NCI-H1694 treated with DMSO at 0.1 percent for 48 hours (cell line): ENCODE data around the gene CES2.
"Not testable (repeated sequence)": the region's sequence is repeated elsewhere in the genome, so short reads cannot be mapped to it uniquely, and the experiment has no call there.

ENCODE experiments used
- DNase-seq: peaks from one replicate; lab custom pipeline; 2025; lab: John Stamatoyannopoulos, UW

Gene CES2

DNA sequence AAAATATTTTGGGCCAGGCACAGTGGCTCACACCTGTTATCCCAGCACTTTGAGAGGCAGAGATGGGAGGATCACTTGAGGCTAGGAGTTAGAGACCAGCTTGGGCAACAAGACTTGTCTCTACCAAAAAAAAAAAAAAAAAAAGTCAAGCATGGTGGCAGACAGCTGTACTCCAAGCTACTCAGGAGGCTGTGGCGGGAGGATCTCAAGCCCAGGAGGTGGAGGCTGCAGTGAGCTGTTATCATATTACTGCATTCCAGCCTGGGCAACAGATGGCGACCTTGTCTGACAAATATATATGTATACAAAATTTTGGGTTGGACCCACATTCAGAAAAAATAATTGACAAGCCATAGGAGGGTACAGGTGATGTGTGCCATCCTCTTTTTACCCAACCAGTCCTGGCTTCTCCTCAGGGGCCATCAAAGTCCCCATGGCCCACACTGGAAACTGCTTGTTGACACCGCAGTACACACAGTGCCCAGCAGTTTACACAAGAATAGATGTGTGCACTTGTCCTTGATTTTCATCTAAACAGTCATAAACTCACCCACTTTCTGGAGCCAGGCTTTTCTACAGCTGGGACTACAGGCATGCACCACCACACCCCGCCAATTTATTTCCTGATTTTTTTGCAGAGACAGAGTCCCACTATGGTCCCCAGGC, 1.7 kb downstream of the CES2 start:
- no peak for DNase-seq

DNA sequence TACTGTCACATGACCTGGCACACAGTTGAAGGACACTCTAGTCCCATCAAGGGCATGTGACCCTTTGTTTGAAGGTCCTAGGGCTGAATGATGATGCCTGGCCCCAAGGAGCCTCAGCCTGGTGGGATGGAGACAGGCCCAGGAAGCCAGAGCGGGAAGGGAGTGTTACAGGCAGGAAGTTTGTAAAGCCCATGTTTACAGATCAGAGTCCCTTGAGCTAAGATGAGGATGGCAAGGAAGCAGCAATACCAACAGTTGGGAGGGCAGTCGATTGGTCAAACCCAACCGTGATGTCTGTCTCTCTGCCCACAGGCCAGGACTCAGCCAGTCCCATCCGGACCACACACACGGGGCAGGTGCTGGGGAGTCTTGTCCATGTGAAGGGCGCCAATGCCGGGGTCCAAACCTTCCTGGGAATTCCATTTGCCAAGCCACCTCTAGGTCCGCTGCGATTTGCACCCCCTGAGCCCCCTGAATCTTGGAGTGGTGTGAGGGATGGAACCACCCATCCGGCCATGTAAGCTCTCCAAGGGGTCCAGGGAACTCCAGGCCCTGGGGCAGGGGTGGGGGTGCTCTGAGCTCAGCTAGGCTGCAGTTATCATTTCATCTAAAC, 2.5 kb downstream of the CES2 start:
- DNase-seq = no peak

DNA sequence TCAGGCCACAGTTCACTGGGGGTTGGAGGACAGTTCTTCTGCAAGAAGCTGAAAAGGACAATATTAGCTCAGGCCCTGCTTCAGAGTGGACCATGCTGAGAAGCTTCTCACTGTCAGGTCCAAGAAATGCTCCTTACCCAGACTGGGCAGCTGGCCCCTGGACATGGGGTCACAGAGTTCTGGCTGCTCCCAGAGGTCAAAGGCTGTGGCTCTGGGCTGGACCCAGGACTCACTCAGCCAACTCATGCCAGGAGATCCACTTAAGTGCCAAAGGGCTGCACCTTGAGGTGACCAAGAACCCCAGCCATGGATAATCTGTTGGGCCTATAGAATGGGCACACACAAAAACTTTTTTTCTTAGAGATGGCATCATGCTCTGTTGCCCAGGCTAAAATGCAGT, 4.0 kb downstream of the CES2 start:
- DNase-seq = no peak

DNA sequence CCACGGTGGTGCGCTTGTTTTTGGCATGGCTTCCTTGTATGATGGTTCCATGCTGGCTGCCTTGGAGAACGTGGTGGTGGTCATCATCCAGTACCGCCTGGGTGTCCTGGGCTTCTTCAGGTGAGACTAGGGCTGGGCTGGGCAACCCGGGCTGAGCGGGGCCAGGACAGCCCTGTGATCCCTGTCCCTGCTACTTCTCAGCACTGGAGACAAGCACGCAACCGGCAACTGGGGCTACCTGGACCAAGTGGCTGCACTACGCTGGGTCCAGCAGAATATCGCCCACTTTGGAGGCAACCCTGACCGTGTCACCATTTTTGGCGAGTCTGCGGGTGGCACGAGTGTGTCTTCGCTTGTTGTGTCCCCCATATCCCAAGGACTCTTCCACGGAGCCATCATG, 4.9 kb downstream of the CES2 start:
- no peak for DNase-seq

DNA sequence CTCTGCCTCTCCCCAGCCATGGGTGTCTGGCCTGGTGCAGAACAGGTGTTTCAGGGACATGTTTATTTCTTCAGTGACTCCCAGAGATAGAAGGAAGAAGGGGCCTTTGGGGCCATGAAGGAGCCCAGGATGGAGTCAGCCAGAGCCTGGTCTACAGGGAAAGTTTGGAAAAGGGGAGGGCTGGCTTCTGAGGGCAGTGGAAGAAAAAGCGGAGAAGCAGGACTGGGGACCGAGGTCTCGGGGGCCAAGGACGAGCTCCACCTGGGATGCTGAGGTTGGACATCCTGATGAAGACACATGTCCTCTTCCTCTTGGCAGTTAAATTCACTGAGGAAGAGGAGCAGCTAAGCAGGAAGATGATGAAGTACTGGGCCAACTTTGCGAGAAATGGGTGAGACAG, 7.7 kb downstream of the CES2 start:
- DNase-seq = no peak

DNA sequence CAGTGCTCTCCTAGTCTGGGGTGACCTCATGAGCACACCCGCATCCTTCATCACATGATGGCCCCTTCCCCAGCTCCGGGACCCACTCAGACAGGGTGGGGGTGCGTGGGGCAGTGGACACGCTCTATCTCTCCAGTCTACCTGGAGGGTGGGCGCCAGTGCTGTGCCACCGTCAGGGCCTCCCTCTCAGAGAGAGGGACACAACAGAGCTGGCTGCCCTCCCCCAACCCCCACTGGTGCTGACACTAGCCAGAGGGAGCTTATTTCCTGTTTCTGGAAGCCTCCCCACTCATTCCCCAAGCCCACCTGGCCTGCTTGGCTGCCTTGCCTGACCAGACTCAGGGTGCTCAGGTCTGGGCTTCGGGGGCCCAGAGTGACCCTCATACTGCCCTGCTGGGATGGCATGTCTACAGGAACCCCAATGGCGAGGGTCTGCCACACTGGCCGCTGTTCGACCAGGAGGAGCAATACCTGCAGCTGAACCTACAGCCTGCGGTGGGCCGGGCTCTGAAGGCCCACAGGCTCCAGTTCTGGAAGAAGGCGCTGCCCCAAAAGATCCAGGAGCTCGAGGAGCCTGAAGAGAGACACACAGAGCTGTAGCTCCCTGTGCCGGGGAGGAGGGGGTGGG, 8.2 kb downstream of the CES2 start:
- no peak for DNase-seq

DNA sequence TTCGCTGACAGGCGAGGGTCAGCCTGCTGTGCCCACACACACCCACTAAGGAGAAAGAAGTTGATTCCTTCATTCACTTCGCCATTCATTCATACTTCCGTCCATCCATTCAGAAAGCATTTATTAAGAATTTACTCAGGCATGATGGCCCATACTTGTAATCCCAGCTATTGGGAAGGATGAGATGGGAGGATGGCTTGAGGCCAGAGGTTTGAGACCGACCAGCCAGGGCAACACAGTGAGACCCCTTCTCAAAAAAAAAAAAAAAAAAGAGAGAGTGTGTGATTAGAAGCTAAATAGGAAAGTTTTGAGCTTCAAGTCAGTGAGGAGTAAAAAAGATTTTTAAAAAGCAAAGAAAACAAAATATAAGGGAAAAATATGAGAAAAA, 8.7 kb downstream of the CES2 start:
- DNase-seq = no peak

DNA sequence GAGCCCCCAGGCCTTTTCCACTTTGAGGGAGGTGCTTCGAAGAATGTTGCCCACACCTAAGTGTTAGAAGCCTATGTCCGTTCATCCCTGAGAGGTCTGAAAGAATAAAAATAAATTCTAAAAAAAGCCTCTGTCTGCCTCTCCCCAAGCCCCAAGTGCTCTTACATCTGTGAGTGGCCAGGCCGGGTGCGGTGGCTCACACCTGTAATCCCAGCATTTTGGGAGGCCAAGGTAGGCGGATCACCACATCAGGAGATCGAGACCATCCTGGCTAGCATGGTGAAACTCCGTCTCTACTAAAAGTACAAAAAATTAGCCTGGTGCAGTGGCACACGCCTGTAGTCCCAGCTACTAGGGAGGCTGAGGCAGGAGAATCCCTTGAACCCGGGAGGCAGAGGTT, 9.7 kb downstream of the CES2 start:
- not testable (repeated sequence) for DNase-seq

DNA sequence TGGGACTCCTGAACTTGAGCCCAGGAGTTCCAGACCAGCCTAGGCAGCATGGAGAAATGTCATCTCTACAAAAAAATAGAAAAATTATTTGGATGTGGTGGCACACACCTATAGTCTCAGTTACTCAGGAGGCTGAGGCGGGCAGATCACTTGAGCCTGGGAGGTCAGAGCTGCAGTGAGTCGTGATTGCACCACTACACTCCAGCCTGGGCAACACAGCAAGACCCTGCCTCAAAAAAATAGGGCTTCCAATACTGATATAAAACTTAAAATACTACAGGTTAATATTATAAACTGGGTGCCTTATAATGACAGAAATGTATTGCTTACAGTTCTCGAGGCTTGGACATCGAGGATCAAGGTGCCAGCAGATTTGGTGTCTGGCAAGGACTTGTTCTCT, 10.6 kb downstream of the CES2 start:
- DNase-seq = no peak

DNA sequence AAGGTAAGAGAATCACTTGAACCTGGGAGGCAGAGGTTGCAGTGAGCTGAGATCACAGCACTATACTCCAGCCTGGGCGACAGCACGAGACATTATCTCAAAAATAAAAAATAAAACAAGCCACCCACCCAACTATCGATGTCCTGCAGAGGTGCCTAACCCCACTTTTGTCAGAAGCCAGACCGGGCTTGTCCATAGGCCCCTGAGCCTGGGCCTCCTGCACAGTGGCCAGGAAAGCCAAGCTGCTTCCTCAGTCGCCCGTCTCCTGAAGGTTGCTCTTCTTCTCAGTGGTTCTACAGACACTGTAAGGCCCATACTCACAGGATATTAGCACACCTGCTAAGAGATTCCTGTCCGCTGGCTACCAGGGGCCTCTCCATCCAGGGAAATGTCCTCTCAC, 11.2 kb downstream of the CES2 start:
- DNase-seq = no peak

DNA sequence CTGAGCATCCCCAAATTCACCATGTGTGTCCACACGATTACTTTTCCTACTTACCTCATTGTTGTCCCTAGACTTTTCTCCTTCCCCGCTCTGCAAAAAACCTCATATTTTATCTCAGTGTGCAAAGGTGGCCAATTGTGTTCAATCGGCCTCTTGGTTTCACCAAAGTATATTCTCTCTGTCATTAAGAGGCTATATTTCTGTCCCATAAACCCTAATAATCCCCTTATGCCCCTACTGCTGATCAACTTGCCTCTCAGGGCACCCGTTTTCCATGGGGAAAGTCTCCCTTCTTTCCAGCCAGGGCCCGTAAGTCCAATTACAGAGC, 11.6 kb downstream of the CES2 start:
- DNase-seq = no peak

DNA sequence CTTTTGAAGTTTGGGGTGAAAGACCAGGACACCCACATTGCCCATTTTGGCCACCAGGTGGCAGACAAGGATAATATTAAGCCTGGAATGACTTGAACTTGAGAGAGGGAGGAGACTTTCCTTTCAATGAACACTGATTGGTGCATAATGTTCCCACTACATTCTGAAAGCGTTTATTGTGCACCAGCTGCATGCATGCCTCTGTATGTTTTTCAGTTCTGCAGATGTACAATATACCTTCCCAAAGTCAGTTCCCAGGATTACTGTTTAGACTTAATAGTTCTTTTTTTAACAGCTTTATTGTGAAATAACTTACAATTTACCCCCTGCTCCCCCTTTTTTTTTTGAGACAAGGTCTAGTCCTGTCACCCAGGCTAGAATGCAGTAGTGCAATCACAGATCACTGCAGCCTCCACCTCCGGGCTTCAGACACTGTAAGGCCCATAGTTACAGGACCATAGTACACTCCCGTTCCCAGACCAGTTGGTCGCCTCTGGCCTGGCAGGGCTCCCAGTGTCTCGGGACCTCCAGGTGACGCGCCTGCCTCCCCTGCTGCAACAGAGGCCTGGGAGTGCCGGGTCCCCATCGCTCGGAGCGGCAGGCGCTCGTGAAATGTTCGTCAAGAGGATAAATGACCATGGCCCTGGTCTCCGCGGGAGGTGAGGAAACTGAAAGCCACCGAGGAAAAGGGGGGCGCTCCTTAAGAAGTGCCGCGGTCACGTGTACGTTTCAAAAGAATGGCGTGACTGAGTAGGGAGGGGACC, 12.2 kb downstream of the CES2 start:
- DNase-seq = peak; percentile 78

DNA sequence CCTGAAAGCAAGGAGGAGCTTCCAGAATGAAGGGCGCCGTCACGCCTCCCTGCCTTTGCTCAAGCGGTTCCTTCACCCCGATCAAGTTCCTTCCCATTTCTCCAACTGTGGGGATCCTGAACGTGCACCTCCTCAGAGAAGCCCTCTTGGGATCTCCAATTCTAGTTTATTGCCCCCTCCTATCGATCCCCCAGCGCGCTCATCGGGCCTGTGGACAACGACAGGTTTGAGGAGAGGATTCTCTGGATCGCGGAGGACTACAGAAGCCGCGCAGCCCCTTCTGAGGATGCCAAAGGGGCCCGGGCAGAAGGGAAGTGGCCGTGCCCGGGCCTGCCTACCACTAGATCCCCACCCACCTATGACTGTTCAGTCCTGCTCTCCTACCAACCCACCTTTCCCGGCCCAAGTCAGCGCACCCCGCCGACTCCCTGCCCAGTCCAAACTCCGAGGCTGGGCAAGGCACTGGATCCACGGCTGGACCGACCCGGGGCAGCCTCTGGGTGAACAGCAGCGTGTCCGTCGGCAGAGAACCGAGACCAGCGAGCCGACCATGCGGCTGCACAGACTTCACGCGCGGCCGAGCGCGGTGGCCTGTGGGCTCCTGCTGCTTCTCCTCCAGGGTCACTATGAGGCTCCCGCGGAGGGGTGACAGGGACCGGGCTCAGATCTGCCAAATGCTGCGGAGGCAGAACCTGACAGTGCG, 13.0 kb downstream of the CES2 start:
- DNase-seq = no peak

DNA sequence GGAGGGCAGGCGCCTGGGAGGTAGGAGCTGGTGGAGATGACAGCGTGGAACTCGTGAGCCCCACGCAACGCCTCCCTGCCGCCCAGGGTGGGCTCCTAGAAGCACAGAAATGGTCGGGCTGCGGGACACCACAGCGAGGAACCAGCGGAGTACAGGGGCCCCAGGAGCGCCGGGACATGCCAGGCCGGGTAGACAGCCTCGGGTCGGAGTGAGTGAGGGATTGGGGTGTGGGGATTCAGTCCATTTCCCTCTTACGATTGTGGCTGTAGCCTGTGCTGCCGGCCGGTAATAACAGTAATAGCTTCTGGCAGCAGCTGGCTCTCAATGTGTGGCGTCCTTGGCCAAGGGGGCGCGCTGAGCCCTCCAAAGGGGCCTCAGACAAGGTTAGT, 13.5 kb downstream of the CES2 start:
- no peak for DNase-seq

DNA sequence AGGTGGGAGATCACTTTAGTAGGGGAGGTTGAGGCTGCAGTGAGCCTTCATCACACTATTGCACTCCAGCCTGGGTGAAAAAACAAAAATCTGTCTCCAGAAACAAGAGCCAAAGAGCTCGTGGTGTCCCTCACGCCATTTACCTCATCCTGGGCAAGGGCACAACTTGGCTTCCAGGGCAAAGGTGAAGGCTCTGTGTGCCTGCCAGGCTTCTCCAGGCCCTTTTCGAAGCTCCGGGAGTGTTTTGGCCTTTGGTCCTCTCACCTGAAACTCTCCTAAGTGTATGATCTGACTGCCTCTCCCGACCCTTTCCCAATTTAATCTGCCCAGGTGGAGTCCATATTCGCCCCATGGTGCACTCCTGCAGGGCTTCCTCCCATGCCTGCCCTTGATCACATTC, 14.2 kb downstream of the CES2 start:
- no peak for DNase-seq

DNA sequence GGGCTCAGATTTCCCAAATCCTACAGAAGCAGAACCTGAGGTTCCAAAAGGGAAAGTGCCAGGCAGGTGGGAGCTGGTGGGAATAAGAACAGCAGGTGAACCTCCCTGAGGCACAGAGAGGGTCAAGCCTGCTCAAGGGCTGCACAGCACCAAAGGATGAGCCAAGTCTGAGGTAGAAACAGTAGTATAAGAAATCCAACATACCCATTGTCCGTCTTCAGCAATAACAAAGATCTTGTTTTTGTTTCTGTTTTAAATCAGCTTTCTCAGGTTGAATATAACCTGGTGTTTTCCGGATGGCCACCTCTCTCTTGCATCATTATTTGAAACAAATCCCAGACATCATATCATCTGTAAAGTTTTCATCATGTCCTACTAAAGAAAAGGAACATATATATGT, 15.1 kb downstream of the CES2 start:
- DNase-seq = no peak

DNA sequence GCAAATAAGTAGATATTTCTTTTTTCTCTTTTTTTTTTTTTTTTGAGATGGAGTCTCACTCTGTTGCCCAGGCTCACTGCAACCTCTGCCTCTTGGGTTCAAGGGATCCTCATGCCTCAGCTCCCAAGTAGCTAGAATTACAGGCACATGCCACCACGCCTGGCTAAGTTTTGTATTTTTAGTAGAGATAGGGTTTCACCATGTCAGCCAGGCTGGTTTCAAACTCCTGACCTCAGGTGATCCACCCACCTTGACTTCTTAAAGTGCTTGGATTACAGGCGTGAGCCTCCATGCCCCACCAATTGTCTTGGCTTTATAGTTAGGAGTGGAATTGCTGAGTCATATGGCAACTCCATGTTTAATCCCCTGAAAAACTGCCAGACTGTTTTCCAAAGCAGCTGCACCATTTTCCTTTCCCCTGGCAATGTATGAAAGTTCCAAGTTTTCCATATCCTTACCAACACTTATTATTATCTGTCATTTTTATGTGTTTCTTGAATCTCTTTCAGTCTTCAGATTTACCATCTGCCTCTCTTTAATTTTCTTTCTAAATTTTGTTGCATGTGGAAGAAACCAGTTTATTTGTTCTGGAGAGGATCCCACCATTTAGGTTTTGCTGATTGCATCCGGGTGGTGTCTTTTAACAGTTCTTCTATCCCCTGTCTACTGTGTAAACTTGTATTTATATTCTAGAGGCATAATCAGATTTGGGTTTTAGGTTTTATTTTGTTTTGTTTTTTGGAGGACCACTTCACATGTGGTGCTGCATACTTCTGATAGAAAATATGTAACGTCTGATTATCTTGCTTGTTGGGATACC, 15.9 kb downstream of the CES2 start:
- DNase-seq = no peak

DNA sequence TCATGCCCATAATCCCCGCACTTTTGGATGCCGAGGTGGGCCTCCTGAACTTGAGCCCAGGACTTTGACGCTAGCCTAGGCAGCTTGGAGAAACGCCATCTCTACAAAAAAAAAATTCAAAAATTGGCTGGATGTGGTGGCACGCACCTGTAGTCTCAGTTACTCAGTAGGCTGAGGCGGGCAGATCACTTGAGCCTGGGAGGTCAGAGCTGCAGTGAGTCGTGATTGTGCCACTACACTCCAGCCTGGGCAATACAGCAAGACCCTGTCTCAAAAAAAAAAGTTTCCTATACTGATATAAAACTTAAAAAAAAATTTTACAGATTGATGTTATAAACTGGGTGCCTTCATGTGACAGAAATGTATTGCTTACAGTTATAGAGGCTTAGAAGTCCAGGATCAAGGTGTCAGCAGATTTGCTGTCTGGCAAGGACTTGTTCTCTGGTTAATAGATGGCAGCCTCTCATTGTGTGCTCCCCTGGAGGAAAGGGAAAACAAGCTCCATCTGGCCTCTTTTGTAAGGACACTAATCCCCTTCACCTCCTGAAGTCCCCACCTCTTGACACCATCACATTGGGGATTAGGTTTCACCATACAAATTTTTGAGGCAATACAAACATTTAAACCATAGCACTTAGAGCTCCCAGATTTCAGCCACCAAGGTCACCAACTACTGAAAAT, 17.3 kb downstream of the CES2 start:
- DNase-seq = no peak

DNA sequence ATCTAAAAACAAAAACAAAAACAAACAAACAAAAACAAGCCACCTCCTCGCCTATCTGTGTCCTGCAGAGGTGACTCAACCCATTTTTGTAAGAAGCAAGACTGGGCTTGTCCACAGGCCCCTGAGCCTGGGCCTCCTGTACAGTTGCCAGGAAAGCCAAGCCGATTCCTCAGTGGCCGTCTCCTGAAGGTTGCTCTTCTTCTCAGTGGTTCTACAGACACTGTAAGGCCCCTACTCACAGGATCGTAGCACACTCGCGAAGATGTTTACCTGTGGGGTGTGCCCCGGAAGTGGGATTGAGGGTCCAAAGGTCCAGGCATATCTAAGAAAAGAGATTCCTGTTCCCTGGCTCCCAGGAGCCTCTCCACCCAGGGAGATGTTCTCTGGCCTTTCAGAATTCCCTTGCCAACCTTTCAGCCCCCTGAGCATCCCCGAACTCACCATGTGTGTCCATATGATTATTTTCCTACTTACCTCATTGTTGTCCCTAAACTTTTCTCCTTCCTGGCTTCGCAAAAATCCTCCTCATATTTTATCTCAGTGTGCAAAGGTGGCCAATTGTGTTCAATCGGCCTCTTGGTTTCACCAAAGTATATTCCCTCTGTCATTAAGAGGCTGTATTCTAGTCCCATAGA, 18.3 kb downstream of the CES2 start:
- no peak for DNase-seq

DNA sequence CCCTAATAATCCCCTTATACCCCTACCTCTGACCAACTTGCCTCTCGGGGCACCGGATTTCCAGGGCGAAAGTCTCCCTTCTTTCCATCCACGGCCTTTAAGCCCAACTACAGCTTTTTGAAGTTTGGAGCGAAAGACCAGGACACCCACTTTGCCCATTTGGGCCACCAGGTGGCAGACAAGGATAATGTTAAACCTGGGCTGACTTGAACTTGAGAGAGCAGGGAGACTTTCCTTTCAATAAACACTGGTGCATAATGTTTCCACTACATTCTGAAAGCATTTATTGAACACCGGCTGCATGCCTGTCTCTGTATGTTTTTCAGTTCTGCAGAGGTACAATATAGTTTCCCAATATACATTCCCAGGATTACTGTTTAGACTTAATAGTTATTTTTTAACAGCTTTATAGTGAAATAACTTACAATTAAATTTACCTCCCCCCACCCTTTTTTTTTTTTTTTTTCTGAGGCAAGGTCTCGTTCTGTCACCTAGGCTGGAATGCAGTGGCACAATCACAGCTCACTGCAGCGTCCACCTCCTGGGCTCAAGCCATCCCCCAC, 18.9 kb downstream of the CES2 start:
- peak; percentile 68 for DNase-seq
